HG03175 (cell line): ENCODE results near the gene DOCK6.
A peak's percentile ranks its signal among the peaks of the same experiment; 100 is the strongest.

Source experiments
- ATAC-seq: cut with Tn5 transposase; IDR thresholded peaks from one replicate; pipeline ENCODE4 v1.9.1; 2021; ENCODE audit warnings: mild to moderate bottlenecking, moderate library complexity; ENCODE audit not compliant: unreplicated experiment

DOCK6 gene

DNA sequence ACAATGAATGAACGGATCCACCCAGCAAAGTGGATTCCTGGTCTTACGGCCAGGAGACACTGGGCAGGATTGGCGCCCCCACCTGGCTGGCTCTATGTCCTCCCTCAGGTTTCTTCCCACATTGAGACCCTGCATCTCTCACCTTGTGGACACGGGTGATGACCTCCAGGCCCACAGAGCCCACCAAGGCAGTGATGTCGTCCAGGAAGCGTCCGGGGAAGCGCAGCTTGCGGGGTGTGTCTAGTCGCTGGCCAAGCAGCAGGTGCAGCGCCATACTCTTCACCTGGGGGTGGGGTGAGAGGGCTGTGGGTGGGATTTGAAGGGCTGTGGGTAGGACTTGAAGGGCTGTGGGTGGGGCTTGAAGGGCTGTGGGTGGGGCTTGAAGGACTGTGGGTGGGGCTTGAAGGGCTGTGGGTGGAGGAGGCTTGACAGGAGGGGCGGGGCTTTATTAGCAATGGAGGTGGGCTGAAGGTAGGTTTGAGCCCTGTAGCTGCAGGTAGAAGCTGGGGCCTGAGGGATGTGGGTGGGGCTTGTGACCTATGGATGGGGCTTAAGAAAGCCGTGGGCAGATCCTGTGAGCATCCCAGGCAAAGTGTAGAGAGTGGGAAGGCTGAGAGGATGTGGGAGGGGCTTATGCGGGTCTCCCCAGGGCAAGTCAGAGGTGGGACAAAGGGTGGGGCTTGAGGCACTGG, 35.0 kb downstream of the DOCK6 start:
- no peak for ATAC-seq

DNA sequence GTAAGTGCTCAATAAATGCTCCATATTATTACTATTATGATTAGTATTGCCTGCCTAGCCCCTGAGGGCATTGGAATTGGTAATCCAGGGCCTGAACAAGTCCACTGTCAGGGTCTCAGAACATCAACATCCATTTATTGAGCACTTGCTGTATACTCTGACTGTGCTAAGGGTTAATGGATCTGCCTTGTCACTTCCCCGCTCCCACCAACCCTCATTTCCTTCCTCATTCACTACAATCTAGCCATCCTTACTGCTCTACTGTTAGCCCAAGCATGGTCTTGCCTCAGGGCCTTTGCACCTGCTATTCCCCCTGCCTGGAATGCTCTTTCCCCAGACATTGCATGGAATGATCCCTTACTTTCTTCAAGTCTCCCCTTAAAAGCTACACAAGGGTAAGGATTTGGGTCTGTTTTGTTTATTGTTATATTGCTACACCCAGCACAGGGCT, 35.6 kb downstream of the DOCK6 start:
- no peak for ATAC-seq

DNA sequence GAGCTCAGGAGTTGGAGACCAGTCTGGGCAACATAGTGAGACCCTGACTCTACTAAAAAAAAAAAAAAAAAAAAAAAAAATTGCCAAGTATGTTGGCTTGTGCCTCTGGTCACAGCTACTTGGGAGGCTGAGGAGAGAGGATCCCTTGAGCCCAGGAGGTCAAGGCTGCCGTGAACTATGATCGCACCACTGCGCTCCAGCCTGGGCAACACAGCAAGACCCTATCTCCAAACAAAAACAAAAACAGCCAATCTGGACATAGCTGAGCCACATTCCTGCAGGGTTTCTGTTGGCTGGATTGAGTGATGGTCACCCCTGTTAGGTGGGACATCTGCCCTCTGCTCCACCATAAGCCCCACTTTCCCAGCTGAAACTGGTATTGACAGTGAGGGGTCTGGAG, 36.5 kb downstream of the DOCK6 start:
- ATAC-seq, result no peak

DNA sequence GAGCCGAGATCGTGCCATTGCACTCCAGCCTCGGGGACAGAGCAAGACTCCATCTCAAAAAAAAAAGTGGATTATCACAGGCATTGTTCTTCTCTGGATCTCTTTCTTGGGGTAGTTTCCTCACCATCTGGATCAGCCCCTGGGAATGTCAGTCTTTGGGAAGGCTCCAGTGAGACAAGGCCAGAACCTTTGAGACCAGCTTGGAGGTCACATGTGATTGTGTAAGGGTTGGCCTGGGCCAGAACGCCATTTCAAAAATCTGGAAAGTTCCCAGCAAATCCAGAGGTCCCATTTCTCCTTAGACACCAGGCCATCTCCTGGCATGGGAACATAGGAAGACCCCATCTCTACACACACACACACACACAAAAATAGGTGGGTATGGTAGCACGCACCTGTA, 37.2 kb downstream of the DOCK6 start:
- no peak for ATAC-seq

DNA sequence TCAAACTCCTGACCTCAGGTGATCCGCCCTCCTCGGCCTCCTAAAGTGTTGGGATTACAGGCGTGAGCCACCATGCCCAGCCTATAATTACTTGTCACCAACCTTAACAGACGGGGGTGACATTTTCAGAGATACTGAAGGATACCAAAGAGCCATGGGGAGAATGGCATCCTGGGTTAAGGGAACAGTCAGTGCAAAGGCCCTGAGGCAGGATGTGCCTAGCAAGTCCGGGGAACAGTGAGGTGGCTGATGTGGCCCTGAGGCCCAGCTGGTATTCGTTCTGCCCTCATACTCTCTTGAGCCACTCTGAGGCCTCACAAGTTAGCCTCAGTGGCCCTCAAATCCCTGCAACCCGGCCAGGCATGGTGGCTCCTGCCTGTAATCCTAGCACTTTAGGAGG, 37.9 kb downstream of the DOCK6 start:
- ATAC-seq, result no peak

DNA sequence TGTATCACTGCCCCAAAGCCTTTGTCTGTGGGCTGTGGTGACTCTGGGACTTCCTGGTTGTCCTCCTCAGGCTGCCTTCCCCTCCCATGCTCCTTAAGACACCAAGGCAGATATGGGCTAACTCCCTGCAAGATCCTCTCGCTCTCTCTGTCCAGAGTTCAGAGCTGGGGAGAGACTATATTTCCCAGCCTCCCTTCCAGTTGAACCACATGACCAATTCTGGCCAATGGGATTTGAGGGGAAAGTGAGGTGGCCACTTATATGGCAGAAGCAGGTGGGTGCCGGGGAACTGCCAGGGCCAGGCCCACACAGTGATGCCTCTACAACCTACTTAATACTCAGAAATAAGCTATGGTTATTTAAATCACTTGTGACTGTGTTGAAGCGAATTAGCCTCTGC, 39.1 kb downstream of the DOCK6 start:
- ATAC-seq, result no peak

DNA sequence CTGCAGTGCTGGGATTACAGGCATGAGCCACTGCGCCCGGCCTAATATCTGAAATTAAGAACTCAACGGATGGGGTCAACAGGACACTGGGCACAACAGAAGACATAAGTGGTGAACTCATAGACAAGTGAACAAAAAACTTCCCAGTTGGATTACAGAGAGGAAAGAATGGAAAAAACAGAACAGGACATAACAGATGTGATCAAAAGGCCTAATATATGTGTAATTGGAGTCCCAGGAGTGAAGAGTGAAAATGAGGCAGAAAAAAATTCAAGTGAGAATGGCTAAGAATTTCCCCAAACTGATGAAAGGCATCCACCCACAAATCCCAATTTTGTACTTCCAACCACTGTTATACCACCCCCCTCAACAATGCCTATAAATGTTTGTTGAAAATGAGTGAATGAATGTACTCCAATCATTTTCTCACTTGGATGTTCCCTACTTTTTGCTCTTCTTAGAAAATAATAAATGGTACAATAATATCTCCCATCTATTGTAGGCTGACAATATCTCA, 41.2 kb downstream of the DOCK6 start:
- ATAC-seq, result no peak

DNA sequence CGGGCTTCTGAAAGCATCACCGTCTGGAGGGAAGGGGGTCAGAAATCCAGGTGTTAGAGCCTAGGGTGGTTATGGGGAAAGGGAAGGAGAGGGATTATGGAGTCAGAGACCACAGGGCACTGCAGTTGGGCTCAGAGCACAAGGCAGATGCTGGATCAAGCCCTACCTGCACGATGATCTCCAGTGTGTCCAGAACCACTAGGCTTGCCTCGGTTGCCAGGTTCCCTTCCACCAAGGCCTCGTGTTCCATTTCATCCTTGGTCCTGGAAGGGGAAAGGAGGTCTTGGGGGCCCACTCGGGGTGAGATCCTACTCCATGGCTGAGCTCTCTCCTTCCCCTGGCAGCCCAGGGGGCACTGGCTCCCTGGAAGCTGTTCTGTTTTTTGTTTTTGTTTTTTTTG, 47.9 kb downstream of the DOCK6 start:
- no peak for ATAC-seq

DNA sequence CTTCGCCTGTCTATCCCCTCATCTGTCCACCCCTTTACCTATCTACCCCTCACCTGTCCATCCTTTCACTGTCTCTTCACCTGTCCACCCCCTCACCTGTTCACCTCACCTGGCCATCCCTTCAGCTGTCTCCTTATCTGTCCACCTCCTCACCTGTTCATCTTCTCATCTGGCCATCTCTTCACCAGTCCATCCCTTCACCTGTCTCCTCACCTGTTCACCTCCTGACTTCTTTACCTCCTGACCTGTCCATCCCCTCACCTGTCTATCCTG, 51.7 kb downstream of the DOCK6 start:
- no peak for ATAC-seq

DNA sequence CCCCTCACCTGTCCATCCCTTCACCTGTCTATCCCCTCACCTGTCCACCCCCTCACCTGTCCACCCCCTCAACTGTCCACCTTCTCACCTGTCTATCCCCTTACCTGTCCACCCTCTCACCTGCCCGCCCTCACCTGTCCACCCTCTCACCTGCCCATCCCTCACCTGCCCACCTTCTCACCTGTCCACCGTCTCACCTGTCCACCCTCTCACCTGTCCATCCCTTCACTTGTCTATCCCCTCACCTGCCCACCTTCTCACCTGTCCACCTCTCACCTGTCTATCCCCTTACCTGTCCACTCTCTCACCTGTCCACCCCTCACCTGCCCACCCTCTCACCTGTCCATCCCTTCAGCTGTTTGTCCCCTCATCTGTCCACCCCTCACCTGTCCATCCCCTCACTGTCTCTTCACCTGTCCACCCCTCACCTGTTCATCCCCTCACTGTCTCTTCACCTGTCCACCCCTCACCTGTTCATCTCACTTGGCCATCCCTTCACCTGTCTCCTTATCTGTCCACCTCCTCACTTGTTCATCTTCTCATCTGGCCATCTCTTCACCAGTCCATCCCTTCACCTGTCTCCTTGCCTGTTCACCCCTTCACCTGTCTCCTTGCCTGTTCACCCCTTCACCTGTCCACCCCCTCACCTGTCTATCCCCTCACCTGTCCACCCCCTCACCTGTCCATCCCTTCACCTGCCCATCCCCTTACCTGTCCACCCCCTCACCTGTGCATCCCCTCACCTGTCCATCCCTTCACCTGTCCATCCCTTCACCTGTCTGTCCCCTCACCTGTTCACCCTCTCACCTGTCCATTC, 52.3 kb downstream of the DOCK6 start:
- ATAC-seq, result no peak

DNA sequence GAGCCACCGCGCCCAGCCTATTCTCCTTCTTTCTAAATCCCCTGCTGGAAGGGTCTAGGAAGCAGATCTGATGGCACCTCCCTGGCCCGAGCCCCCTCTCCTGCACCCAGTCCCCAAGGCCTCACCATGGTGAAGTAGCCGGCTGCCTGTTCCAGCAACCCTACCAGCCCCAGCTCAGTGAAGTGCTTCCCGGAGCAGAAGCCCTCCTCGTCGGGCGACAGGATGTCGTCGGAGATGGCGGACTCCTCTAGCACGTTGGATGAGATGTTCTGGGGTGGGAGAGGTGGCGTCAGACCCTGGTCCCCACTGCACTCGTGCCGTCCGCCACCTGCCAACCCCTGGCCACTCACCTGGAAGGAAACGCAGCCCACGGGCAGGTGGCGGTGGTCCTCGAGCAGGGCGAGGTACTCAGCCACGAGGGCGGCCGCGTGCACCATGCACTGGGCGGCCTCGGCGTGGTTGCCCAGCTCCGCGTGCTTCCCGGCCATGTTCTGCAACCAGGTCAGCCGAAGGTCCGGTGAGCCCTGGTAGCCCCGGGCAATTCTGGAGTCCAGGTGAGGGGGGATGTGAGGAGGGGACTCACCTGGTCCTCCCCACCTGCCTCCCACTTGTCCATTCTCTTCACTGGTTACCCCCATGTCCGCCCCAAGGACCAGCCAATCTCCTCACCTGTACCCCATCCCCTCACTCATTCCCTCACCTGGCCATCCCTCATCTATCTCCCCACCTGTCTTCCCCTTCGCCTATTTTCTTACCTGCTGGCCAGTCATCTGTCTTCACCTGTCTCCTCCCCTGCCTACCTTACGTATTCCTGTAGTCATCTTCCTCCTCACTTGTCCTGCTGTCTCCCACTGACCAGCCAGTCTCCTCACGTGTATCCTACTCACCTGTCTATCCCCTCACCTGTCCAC, 53.5 kb downstream of the DOCK6 start:
- ATAC-seq, result no peak

DNA sequence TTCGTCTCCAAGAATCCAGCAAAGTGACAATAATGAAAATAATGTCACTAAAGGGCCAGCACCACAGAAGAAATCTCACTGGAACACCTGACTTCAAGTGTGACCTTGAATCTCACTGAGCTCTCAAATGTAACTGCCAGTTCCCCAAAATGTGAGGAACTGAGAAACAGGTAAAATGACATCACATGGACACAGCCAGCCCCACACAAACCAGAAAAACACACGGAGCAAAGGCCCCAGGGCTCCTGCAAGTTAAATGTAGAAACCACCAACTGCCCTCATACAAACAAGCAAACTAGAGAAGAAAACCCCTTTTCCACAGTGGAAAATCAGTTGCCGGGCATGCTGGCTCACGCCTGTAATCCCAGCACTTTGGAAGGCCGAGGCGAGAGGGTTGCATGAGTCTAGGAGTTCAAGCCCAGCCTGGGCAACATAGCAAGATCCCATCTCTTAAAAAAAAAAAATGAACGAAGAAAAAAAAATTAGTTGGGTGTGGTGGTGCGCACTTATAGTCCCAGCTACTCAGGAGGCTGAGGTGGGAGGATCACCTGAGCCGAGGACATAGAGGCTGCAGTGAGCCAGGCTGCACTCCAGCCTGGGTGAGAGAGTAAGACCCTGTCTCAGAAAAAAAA, 56.3 kb downstream of the DOCK6 start:
- ATAC-seq, result peak; percentile 41

DNA sequence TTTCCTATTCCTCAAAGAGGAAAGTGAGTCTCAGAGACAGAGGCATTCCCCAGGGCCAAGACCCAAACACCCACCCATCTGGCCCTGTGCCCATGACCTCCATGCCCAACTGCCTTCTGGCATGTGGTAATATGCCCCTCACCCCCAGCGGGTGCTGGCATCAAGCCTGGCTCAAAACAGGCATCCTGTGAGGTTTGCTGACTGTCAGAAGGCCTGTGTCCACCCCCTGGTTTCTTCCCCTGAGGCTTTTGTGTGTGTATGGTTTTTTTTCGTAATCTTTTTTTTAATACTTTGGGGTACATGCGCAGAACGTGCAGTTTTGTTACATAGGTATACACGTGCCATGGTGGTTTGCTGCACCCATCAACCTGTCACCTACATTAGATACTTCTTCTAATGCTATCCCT, 57.4 kb downstream of the DOCK6 start:
- ATAC-seq, result no peak

DNA sequence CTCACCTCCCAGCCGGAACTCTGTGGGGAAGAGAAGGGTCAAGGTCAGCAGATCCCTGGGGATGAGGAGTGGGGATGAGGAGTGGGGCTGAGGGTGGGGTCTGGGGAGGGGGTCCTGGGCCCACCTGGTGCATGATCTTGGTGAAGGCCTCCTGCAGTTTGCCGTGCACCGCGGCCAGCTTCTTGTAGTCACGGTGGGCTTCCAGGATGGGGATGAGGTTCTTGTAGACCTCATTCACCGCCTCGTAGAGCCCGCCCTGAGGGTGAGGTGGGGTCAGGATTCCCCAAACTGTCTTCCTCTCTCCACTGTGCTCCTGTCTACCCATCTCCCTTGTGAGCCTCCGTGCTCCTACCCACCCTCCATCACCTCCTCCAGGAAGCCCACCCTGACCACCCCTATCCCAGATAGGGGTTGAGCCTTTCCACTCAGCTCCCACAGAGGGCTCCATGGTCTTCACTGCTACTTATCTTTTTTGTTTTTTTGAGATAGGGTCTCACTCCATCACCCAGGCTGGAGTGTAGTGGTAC, 58.2 kb downstream of the DOCK6 start:
- no peak for ATAC-seq

DNA sequence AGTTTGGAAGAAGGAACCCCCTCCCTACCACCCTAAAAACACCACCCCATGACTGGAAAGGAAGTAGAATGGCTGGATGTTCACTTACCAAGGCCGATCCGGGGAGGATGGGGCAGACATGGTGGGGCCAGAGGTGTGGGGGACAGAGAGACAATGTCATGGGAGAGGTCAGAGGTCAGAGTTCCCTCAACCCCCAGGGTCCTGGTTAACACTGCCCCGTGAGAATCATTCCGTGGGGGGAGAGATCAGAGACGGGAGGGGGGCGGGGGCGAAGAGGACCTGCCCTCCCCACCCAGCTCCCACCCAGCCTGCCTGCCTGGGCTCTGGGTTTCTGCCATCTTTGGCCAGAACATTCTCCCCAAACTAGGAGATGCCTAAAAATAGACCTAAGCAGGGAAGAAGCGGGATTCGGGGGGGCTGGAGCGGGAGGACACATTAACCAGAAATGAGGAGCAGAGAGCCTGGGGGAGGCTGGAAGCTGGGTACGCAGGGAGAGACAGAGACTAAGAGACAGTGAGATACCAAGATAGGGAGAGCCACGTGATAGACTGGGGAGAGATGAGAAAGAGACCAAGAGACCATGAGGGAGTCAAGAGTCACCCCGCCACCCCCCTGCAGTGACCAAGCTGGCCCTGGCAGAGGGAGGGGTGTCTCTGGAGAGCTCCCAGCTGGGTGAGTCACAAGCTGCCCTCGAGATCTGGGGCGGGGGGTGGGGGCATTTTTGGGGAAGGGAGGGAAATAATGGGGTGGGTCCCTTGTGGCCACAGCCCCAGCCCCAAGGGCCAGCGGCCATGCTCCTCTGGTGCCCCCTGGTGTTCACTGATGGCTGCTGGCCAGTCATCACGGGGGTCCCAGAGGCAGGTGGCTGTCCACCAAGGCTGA, 58.9 kb downstream of the DOCK6 start:
- ATAC-seq, result no peak

DNA sequence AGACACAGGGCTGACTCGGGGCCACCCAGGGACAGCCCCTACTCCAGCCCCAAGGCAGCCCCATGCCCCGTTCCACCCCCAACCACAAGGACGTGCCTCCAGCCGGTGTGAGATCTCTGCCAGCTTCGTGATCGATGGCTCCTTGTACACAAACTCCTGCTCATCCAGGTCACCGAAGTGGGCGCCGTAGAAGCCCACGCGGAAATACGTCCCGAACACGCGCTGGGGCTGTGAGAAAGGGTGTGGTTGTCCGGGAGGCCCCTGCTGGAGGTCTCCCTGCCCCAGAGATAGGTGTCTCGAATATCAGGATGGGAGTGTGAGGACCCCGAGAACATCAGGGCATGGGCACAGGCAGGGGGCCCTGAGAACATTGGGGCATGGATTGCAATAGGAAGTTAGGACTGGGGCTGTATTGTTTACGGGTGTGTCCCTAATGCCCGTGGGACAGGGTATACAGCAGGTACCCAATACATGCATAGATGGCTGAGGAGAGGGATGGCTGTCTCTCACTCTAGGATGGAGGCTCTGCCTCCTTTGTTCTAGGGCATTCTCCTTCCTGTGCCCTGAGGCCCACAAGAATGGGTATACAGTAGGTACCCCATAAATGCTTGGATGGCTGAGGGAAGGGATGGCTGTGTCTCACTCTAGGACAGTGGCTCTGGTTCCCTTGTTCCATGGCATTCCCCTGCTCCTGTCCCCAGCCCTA, 59.7 kb downstream of the DOCK6 start:
- no peak for ATAC-seq

DNA sequence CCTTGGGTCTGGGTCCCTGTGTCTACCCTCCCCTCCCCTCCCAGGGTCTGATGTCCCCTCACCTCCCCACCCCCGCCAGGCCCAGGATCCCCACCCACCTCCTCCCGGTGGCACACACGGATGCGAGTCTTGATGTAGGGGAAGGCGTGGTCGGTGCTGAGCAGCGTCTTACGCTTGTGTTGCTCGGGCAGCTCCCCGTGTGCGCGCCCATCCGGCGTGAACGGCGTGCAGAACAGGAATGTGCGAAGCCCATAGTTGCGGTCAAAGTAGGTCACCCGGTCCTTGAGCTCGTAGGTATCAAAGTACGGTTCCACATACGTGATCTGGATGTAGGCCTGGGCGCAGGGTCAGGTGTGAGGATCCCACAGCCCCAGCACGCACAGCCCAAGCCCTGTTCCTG, 60.5 kb downstream of the DOCK6 start:
- ATAC-seq, result no peak

DNA sequence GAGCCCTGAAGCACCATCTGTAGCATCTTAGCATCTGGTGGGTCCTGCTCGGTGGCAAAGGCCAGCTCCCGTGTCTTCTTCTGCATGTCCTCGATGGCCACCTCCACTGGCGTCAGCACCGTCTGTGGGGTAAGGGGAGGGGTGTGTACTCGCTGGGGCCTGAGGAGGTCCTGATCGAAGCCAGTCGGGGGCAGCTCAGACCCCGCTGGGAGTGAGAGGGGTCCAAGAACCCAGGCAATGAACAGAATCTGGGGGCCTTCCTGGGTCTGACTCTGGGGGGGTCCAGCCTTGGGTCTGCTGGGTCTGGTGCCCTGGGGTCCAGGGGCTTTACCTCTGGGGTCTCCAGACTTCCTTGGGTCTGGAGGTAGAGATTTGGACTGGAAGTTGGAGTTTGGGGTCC, 61.4 kb downstream of the DOCK6 start:
- ATAC-seq, result no peak

DNA sequence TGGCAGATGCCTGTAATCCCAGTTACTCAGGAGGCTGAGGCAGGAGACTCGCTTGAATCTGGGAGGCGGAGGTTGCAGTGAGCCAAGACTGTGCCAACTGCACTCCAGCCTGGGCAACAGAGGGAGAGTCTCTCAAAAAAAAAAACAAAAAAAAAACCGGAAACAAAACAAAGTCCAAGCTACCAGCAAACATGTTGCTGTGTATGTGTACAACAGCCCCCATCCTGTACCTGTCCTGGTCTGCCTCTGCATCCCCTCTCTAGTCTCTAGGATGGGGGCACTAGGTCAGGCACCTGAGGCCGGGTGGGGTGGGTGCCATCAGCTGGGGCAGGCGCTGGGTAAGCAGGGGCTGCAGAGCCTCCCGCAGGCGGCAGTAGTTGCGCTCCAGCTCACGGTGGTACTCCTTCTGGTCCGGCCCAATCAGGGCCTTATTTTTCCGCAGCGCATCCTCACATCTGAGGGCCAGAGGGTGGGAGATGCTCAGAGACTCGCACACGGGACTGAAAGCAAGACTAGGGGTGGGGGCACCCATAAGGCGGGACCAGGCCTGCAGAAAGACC, 62.2 kb downstream of the DOCK6 start:
- ATAC-seq, result no peak
